ENCODE measurements around the gene PRPF40B.

- no peak for TF ChIP-seq CTCF (IDR thresholded peaks at IDR 0.05)
- no peak for TF ChIP-seq ZFX (IDR thresholded peaks at IDR 0.05; ENCODE audit: borderline replicate concordance)
These were observed 38.8 kb upstream of the PRPF40B start for GRCh38 chr12:49584591-49584990.
